OCI-LY1 (cell line): ENCODE data around the gene MOV10.

Experiments used
- H2AFZ ChIP-seq: fragments of 200-600 bp; sonication (generic), shearing (Covaris generic); 2 replicates; pipeline ENCODE4 v1.6.0; 2014; ENCODE audit warnings: antibody characterized with exemption, mild to moderate bottlenecking, low read length
- H3F3A ChIP-seq: fragments of 200-600 bp; sonication (generic), shearing (Covaris generic); 2 replicates; pipeline ENCODE4 v1.6.0; 2014; ENCODE audit warnings: mild to moderate bottlenecking, antibody characterized with exemption, low read length, moderate library complexity; ENCODE audit not compliant: insufficient read depth
- H3K27ac ChIP-seq: fragments of 200-600 bp; sonication (generic); 2 replicates; pipeline ENCODE4 v1.5.1; 2014; ENCODE audit warnings: low read length, mixed run types, mild to moderate bottlenecking, low read depth; ENCODE audit not compliant: poor library complexity, severe bottlenecking
- H3K27me3 ChIP-seq: fragments of 200-600 bp; sonication (generic); 2 replicates; pipeline ENCODE4 v1.6.0; 2014; ENCODE audit warnings: antibody characterized with exemption, mild to moderate bottlenecking, low read length, moderate library complexity; ENCODE audit not compliant: insufficient read depth
- H3K36me3 ChIP-seq: fragments of 200-600 bp; sonication (generic); 2 replicates; pipeline ENCODE4 v1.6.1; 2014; ENCODE audit warnings: mild to moderate bottlenecking, antibody characterized with exemption, low read length, moderate library complexity, mixed read lengths; ENCODE audit not compliant: insufficient read depth
- H3K4me1 ChIP-seq: fragments of 200-600 bp; sonication (generic); 2 replicates; pipeline ENCODE4 v1.5.1; 2014; ENCODE audit warnings: mild to moderate bottlenecking, low read length, moderate library complexity; ENCODE audit not compliant: insufficient read depth, severe bottlenecking
- H3K4me2 ChIP-seq: fragments of 200-600 bp; sonication (generic), shearing (Covaris generic); 2 replicates; pipeline ENCODE4 v1.6.1; 2014; ENCODE audit warnings: low read length
- H3K4me3 ChIP-seq: fragments of 200-600 bp; sonication (generic); 2 replicates; pipeline ENCODE4 v1.5.1; 2014; ENCODE audit warnings: low read length, low read depth, mild to moderate bottlenecking, mixed read lengths; ENCODE audit not compliant: poor library complexity, severe bottlenecking
- H3K79me2 ChIP-seq: fragments of 200-600 bp; shearing (Covaris generic); 2 replicates; pipeline ENCODE4 v1.6.1; 2016; ENCODE audit warnings: mixed run types, low read length, mixed read lengths; ENCODE audit not compliant: insufficient read depth
- H3K9ac ChIP-seq: fragments of 200-600 bp; sonication (generic), shearing (Covaris generic); 2 replicates; pipeline ENCODE4 v1.6.1; 2014; ENCODE audit warnings: mild to moderate bottlenecking, low read length, mixed read lengths
- H3K9me2 ChIP-seq: fragments of 200-600 bp; sonication (generic), shearing (Covaris generic); 2 replicates; pipeline ENCODE4 v1.6.1; 2014; ENCODE audit warnings: low read depth, mild to moderate bottlenecking, low read length, mixed read lengths
- H3K9me3 ChIP-seq: fragments of 200-600 bp; shearing (Covaris generic); 2 replicates; pipeline ENCODE4 v1.6.1; 2014; ENCODE audit warnings: low read length, mixed read lengths
- H4K20me1 ChIP-seq: fragments of 200-600 bp; sonication (generic), shearing (Covaris generic); 2 replicates; pipeline ENCODE4 v1.6.0; 2016; ENCODE audit warnings: mild to moderate bottlenecking, low read length; ENCODE audit not compliant: insufficient read depth
- EZH2 ChIP-seq: fragments of 200-600 bp; sonication (generic), shearing (Covaris generic); IDR thresholded peaks from 2 replicates; pipeline ENCODE4 v1.8.0; 2017; ENCODE audit warnings: borderline replicate concordance, mixed run types, mild to moderate bottlenecking, antibody characterized with exemption, low read length, moderate library complexity, mixed read lengths
- TF ChIP-seq, protein P1 (sequence below): fragments of 200-600 bp; sonication (generic), shearing (Covaris generic); IDR thresholded peaks from 2 replicates; pipeline ENCODE4 v1.5.1; 2017; ENCODE audit warnings: mild to moderate bottlenecking, antibody characterized with exemption, low read length, moderate library complexity, mixed read lengths

The MOV10 gene

DNA sequence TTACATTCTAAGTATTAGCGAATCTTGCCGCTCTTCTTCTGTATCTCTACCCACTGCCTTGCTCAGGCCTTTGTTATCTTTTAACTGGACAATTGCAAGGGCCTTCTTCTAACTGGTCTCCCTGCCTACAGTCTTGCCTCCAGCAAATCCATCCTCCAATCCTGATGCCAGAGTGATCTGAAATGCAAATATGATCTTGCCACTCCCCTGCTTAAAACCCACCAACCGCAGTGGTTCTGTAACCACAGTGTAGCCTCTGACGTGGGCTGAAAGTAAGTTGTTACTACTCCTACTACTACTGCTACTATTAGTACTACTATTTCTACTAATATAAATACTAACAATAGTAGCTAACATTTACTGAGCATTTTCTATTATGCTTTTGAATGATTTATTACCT lies 12.4 kb downstream of the MOV10 start:
- H3K4me2 ChIP-seq: no peak overlapping the region
- TF ChIP-seq EZH2: no peak
- TF ChIP-seq, protein P1, sequence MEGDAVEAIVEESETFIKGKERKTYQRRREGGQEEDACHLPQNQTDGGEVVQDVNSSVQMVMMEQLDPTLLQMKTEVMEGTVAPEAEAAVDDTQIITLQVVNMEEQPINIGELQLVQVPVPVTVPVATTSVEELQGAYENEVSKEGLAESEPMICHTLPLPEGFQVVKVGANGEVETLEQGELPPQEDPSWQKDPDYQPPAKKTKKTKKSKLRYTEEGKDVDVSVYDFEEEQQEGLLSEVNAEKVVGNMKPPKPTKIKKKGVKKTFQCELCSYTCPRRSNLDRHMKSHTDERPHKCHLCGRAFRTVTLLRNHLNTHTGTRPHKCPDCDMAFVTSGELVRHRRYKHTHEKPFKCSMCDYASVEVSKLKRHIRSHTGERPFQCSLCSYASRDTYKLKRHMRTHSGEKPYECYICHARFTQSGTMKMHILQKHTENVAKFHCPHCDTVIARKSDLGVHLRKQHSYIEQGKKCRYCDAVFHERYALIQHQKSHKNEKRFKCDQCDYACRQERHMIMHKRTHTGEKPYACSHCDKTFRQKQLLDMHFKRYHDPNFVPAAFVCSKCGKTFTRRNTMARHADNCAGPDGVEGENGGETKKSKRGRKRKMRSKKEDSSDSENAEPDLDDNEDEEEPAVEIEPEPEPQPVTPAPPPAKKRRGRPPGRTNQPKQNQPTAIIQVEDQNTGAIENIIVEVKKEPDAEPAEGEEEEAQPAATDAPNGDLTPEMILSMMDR: no peak
- H4K20me1 ChIP-seq: no peaks in the 10 kb centered on the region
- no peaks in the 10 kb centered on the region for H3K27me3 ChIP-seq
- no peaks in the 10 kb centered on the region for H3K79me2 ChIP-seq
- H3K9me3 ChIP-seq: no peaks in the 10 kb centered on the region
- H3K9ac ChIP-seq: no peak overlapping the region
- H3K36me3 ChIP-seq: peaks cover 4% of the 10 kb centered on the region; the same call in 1 of the 2 replicates
- H2AFZ ChIP-seq: no peak overlapping the region
- no peak overlapping the region for H3K27ac ChIP-seq
- H3F3A ChIP-seq: no peaks in the 10 kb centered on the region
- no peak overlapping the region for H3K4me3 ChIP-seq
- no peaks in the 10 kb centered on the region for H3K4me1 ChIP-seq
- no peaks in the 10 kb centered on the region for H3K9me2 ChIP-seq

DNA sequence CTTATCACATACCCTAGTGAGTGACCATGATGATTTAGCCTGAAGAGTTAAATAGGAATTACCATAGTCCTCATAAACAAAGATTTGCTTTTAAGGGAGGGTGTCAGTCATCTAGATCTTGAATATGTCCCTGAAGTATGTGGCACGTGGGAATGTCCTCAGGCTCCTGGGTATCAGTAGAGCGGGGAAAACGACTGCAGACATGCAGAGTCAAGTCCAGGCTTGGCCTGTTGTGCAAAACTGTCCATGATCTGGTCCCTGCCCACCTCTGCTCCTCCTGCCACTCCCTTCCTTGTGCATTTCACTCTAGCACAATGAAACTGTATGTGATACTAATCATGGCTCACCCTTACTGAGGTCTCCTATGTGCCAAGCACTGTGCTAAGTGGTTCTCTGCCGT lies 12.9 kb downstream of the MOV10 start:
- no peaks in the 10 kb centered on the region for H3K79me2 ChIP-seq
- no peaks in the 10 kb centered on the region for H3K9me3 ChIP-seq
- H3K9ac ChIP-seq: no peak overlapping the region
- H3K27ac ChIP-seq: no peak overlapping the region
- no peak overlapping the region for H2AFZ ChIP-seq
- peaks cover 8% of the 10 kb centered on the region; the same call in 1 of the 2 replicates for H3K36me3 ChIP-seq
- no peak for TF ChIP-seq EZH2
- TF ChIP-seq, protein P1: no peak
- H4K20me1 ChIP-seq: no peaks in the 10 kb centered on the region
- H3K27me3 ChIP-seq: no peaks in the 10 kb centered on the region
- H3K4me2 ChIP-seq: no peak overlapping the region
- no peaks in the 10 kb centered on the region for H3F3A ChIP-seq
- H3K9me2 ChIP-seq: no peaks in the 10 kb centered on the region
- H3K4me1 ChIP-seq: no peaks in the 10 kb centered on the region
- no peak overlapping the region for H3K4me3 ChIP-seq

DNA sequence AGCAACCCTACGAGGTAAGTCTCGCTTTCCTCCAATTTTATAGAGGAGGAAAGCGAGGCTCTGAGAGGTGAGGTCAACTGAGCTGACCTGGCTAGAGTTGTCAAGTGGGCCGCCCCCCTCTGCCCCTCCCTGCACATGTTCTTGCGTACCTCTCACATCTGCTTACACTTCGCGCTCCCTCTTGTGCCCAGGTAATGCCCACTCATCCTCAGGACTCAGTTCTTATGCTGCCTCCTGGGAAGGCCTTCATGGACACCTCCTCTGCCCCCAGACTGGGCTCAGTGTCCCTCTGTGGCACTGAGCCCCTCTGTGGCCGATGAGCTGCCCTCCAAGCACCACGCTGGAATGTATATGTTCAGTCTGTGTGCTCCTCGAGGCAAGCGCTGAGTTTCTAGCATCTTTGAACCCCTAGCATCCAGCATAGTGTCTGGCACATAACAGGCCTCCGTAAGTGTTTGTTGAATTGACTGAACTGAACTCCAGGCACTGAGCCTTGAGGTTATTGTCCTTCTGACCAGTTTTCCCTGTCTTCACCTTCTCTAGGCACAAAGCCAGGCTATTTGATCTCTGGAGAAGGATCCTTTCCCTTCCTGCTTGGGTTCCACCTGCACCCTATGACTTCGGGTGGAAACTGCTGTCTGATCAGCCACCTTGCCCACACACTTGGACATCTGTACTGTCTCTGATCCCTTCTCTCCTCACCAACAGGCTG lies 13.5 kb downstream of the MOV10 start:
- H3K79me2 ChIP-seq: no peaks in the 10 kb centered on the region
- no peak overlapping the region for H3K4me2 ChIP-seq
- no peak overlapping the region for H3K27ac ChIP-seq
- no peaks in the 10 kb centered on the region for H3K27me3 ChIP-seq
- H3K9me3 ChIP-seq: no peaks in the 10 kb centered on the region
- no peaks in the 10 kb centered on the region for H3K9me2 ChIP-seq
- H3K4me1 ChIP-seq: no peaks in the 10 kb centered on the region
- TF ChIP-seq, protein P1: no peak
- TF ChIP-seq EZH2: no peak
- H3K4me3 ChIP-seq: no peak overlapping the region
- H4K20me1 ChIP-seq: no peaks in the 10 kb centered on the region
- H3K9ac ChIP-seq: no peak overlapping the region
- no peaks in the 10 kb centered on the region for H3F3A ChIP-seq
- H2AFZ ChIP-seq: no peak overlapping the region
- peaks cover 8% of the 10 kb centered on the region; the same call in 1 of the 2 replicates for H3K36me3 ChIP-seq
